OCI-LY3 (cell line): ENCODE results near the gene LSMEM2.

ENCODE experiments used
- EZH2phosphoT487 ChIP-seq: fragments of 200-600 bp; shearing (Covaris generic); IDR thresholded peaks from 2 replicates; pipeline ENCODE4 v1.6.1; 2018; ENCODE audit warnings: antibody characterized with exemption, mixed run types, low read depth
- TF ChIP-seq, protein P1 (sequence below): fragments of 200-600, 300-600 bp; sonication (generic); IDR thresholded peaks from 2 replicates; pipeline ENCODE4 v1.5.1; 2014; ENCODE audit warnings: antibody characterized with exemption, low read length, low read depth

DNA sequence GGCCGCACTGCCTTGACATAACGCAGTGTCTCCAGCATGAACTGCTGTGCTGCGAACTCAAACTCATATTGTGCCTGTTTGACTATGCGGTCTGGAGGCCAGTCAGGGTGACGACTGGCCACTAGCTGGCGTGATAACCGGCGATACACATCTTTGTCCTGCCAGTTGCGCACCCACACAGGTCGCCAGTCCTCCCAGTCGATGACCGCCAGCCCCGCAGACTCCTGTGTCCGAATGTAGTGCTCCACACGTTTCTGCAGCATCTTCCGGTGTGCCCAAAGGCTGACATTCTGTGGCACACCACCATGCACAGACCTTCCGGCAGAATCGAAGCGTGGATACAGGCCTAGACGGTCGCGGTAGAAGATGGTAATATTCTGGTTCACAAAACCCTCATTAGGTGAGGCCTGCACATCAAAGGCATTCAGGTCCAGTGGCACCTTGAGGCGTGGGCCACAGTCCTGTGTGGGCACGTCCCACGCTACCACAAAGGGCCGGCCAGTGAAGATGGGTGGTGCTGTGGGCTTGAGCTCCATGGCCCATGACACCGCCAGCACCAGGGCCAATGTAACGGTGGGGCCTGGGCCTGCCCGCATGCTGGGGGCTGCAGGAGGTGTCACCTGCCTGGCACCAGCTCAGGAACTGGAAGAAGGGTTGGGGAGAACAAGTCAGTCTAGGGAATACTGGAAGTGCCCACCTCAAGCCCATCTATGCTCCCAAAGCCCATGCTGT lies 41.2 kb downstream of the LSMEM2 start:
- TF ChIP-seq, protein P1, sequence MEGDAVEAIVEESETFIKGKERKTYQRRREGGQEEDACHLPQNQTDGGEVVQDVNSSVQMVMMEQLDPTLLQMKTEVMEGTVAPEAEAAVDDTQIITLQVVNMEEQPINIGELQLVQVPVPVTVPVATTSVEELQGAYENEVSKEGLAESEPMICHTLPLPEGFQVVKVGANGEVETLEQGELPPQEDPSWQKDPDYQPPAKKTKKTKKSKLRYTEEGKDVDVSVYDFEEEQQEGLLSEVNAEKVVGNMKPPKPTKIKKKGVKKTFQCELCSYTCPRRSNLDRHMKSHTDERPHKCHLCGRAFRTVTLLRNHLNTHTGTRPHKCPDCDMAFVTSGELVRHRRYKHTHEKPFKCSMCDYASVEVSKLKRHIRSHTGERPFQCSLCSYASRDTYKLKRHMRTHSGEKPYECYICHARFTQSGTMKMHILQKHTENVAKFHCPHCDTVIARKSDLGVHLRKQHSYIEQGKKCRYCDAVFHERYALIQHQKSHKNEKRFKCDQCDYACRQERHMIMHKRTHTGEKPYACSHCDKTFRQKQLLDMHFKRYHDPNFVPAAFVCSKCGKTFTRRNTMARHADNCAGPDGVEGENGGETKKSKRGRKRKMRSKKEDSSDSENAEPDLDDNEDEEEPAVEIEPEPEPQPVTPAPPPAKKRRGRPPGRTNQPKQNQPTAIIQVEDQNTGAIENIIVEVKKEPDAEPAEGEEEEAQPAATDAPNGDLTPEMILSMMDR: no peak
- TF ChIP-seq EZH2phosphoT487: no peak
